Measurements from ENCODE around the gene LTBP2. TPM values are rescaled to one million over a fixed set of nuclear protein-coding genes. Genes with fewer than 3 reads are reported as not detected.

The LTBP2 gene
- total and polyA plus RNA-seq, 2 of the 8 experiments (the other 6 are each of a cell fraction or from before 2014, with no cell fraction given) = 0.48 to 0.89 TPM

GRCh38 chr14:74555476-74556050 is 56.5 kb downstream of the LTBP2 start:
- Histone ChIP-seq H3K9me3 (ENCODE audit: insufficient read depth in 2 of 2, low read depth in 1 of 2, low read length in 1 of 2) (no peaks in the 10 kb centered on the region), H2BK15ac (ENCODE audit: low read length) (no peak overlapping the region), H4K5ac (ENCODE audit: insufficient read length, low read depth, low read length) (no peak overlapping the region), H3K79me2 (ENCODE audit: control insufficient read depth in 1 of 2, insufficient read depth in 2 of 2, low read length in 2 of 2) (no peaks in the 10 kb centered on the region), H3K4me1 (replicated peaks in 1 of 4; ENCODE audit: control insufficient read depth in 3 of 4, insufficient read depth in 4 of 4, low read length in 3 of 4) (peaks cover 0 to 13% (median 6%) of the 10 kb centered on the region in 4 experiments; a peak in 6 of 7 replicates), H3K23me2 (ENCODE audit: low read depth, low read length) (peaks cover 2% of the 10 kb centered on the region; the same call in 1 of the 2 replicates), H3K14ac (ENCODE audit: insufficient read length) (no peak overlapping the region), H4K8ac (ENCODE audit: extremely low read depth, insufficient read depth, low read length) (no peak overlapping the region; the same call in 1 of the 2 replicates), H4K91ac (replicated peaks; ENCODE audit: insufficient read length, low read length) (no peak overlapping the region), H3K27me3 (replicated peaks in 1 of 4; ENCODE audit: control insufficient read depth in 3 of 4, extremely low read depth in 1 of 4, insufficient read depth in 3 of 4, low read length in 3 of 4) (no peaks in the 10 kb centered on the region), H3K79me1 (ENCODE audit: low read depth, low read length) (no peaks in the 10 kb centered on the region), H2BK12ac (ENCODE audit: low read depth, low read length) (no peak overlapping the region; the same call in 1 of the 2 replicates), H2BK120ac (replicated peaks; ENCODE audit: low read depth, low read length) (no peak overlapping the region), H3K27ac (ENCODE audit: low read depth, low read length) (no peak overlapping the region), H4K20me1 (replicated peaks in 1 of 2; ENCODE audit: control insufficient read depth in 1 of 2, insufficient read depth in 2 of 2, low read length in 2 of 2) (no peaks in the 10 kb centered on the region), H3K18ac (ENCODE audit: extremely low read depth, low read length) (no peak overlapping the region), H3K23ac (ENCODE audit: insufficient read length) (no peak overlapping the region), H3K4me2 (ENCODE audit: insufficient read depth in 1 of 2, low read depth in 2 of 2, low read length in 2 of 2) (no peak overlapping the region), H2AK5ac (ENCODE audit: low read depth, low read length) (no peak overlapping the region), H3K4me3 (ENCODE audit: extremely low read depth in 1 of 4, insufficient read depth in 2 of 4, low read depth in 3 of 4, low read length in 4 of 4) (no peak overlapping the region), H2BK5ac (ENCODE audit: low read depth, low read length) (no peak overlapping the region), H2BK20ac (ENCODE audit: low read length) (no peak overlapping the region), H2AFZ (ENCODE audit: low read length) (no peak overlapping the region), H3K4ac (replicated peaks; ENCODE audit: insufficient read length, low read depth, low read length) (no peak overlapping the region), H3K56ac (replicated peaks; ENCODE audit: insufficient read length, low read depth, low read length) (no peak overlapping the region), H3K9ac (replicated peaks in 1 of 4; ENCODE audit: extremely low read depth in 1 of 4, low read depth in 3 of 4, low read length in 3 of 4) (no peak overlapping the region), H3K36me3 (ENCODE audit: control insufficient read depth in 2 of 4, insufficient read depth in 4 of 4, low read length in 3 of 4) (no peaks in the 10 kb centered on the region)
- ChIA-PET POLR2A (ENCODE audit: partially characterized antibody) (no interaction called here), CTCF (ENCODE audit: partially characterized antibody) (interaction anchor here (1.0 to 1.8 kb wide), 4 partner anchors 14 to 92 kb away, joined by 3 to 6 read pairs (median 4); no protein-coding TSS in a partner anchor)
- FAIRE-seq (no peak), DNase-seq (ENCODE audit: low read depth in 1 of 2, low spot score in 2 of 2) (no peak)
- TF ChIP-seq TBP (IDR thresholded peaks at IDR 0.05; ENCODE audit: low read depth, low read length) (no peak), SP2 (IDR thresholded peaks at IDR 0.05; ENCODE audit: low read length) (no peak), FOSL1 (IDR thresholded peaks at IDR 0.05; ENCODE audit: insufficient read depth, low read depth, low read length) (no peak), CHD1 (IDR thresholded peaks at IDR 0.05; ENCODE audit: low read depth, low read length) (no peak), TAF7 (optimal IDR thresholded peaks at IDR 0.05; ENCODE audit: borderline replicate concordance, low read depth, low read length) (no peak), PHF8 (conservative IDR thresholded peaks at IDR 0.05; ENCODE audit: low read depth, low read length) (no peak), YY1 (IDR thresholded peaks at IDR 0.05; ENCODE audit: low read depth, low read length) (no peak)
- WGBS, 2 experiments (ENCODE audit: extremely low coverage in 1 of 2, insufficient coverage in 1 of 2, insufficient read length in 1 of 2, insufficient replicate concordance in 2 of 2, low coverage in 1 of 2, low lambda C conversion rate in 2 of 2, missing lambda C conversion rate in 1 of 2) = 92% methylated on average over 15 of the region's 15 CpGs; no CpG with 5 or more reads in 1 of the 2 experiments

Measured in H1 (cell line).